Epithelial cell of prostate (primary cell): ENCODE measurements around the gene STAT3.

Source experiments
- DNase-seq: peaks from one replicate; pipeline ENCODE4 v3.0.0-alpha.2; 2011; ENCODE audit warnings: low read depth, low spot score
- H3K27ac ChIP-seq: fragments of 450-650 bp; 2 replicates; pipeline ENCODE4 v1.5.1; 2017; ENCODE audit warnings: mild to moderate bottlenecking

Gene STAT3

DNA sequence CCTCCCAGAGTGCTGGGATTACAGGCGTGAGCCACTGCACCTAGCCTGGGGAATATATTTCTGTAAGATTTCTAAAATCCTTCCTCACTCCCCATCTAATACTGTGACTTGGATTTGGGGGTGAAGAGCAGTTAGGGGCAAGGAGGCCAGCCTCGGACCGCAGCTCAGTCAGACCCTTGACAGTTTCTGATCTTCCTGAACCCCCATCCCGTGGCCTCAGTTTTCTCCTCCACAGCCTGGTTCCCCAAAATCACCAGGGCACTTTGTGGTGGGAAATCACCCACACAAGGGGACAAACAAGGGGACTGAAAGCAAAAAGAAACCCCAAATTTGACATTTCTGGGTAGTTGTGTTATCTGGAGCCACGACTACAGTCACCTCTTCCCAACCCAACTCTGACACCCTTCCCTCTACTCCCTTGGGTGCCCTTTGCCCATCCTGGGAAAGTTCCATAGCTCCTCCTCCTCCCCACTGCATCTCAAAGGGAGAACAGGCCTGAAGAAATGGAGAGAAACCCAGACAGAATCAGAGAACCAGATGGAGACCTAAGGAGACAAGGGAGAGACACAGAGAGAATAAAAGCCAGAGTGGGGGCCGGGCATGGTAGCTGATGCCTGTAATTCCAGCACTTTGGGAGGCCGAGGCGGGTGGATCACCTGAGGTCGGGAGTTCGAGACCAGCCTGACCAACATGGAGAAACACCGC is 102.7 kb downstream of the STAT3 start:
- no peak overlapping the region for H3K27ac ChIP-seq
- DNase-seq, result no peak

DNA sequence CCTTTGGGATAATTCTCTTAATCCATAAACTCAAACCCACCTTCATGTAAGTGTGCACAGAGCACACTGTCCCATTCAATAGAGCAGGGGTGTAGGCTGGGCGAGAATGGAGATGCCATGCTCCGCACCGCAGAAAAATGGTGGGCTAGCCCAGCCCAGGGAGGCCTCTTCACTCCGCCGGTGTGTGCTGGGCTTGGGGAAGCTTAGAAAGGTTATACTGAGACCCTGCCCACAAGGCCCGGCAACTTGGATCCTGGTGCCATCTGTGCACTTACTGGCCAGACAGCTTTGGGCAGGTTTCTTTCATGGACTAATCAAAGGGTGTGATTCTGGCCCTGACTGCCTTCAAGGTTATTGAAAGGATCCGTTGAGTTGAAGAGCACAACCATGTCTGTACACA is 103.7 kb downstream of the STAT3 start:
- H3K27ac ChIP-seq, result no peak overlapping the region
- DNase-seq, result no peak

DNA sequence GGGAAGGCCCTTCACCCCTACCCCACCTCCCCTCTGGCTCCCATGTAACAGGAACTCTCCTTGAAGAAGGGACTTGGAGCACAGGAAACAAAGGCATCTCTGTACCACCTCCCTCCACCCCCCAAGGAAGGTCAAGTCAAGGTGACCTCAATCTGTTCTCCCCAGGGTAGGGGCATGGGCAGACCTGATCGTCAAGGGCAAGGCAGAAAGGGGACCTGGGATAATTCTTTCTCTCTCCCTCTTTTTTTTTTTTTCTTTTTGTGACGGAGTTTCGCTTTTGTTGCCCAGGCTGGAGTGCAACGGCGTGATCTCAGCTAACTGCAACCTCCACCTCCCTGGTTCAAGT is 104.2 kb downstream of the STAT3 start:
- H3K27ac ChIP-seq, result no peak overlapping the region
- DNase-seq, result no peak

DNA sequence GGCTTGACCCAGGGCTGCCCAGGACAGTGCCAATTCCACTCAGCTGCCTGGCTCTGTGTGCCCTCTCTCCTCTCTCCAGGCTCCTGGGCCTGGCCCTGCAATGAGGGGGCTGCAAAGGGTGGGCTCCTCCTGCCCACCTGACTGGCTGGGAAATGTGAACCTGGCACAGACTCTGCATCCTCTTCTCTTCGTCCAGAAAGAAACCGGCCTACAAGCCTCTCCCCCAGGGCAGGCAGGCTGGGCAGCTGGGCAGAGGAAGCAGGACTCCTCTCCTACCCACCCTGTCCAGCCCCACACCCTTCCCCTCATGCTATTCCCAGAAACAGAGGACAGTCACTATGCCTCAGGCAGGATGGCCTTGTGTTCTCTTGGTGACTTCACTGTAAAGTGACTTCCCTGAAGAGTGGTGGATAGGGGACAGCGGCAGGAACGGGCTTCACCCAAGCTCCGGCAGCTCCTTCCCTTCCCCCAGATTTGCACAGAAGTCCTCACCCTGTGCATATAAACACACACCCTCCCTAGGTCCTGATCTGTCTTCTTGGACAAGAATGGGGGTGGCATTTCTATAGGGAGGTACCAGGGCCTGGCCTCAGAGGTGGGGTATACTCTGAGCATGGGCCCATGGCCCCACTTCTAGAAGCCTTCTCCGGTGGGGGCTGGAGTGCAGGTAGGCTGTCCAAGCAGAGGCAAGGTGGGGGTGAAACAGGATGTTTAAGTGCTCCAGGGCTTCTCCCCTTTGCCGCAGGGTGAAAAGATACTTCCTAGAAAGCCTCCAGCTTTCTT is 104.8 kb downstream of the STAT3 start:
- no peak overlapping the region for H3K27ac ChIP-seq
- no peak for DNase-seq

DNA sequence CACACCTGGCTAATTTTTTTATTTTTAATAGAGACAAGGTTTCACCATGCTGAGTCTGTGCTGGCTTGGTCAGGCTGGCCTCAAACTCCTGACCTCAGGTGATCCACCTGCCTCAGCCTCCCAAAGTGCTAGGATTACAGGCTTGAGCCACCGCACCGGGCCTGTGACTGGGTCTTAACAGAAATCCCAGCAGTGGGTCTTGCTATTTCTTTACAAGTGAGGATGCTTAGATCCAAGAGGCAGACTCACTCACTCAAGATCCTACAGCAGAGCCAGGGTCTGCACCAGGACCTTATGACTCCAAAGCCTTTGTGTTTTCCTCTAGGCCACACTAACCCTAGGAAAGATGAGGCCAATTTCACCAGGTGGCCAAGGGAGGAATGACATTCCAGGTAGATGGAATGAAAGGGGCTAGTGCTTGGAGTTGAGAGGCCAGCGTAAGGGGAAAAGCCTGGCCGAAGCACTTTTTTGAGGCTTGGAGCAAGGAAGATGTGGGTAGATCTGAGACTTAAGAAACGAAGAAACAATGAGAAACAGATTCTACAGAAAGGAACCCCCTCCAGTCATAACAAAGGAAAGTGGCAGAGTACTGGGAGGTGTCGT is 105.7 kb downstream of the STAT3 start:
- no peak overlapping the region for H3K27ac ChIP-seq
- DNase-seq, result no peak

DNA sequence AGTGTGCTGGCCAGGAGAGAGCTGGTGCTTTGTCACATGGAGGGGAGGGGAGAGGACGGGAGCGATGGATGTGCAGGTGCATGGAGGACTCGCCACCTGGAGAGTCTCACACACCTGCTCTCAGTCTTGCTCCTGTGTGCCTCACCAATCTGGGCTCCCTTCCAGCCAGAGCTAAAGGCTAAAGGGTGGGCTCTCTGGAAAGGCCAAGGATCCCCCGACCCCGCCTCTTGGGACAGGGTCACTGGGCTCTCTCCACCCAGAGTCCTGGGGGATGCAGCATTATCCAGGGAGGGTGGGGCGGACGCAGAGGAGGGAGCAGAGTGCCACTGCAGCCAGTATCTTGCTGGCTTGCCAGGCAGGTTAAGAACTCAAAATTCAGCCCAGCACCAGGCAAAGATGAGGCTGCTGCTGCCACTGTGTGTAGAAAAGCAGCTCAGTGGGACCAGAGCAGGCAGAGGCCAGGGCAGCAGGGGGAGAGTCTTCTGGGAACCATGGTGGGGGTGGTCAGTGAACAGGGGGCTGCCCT is 106.6 kb downstream of the STAT3 start:
- DNase-seq, result no peak

DNA sequence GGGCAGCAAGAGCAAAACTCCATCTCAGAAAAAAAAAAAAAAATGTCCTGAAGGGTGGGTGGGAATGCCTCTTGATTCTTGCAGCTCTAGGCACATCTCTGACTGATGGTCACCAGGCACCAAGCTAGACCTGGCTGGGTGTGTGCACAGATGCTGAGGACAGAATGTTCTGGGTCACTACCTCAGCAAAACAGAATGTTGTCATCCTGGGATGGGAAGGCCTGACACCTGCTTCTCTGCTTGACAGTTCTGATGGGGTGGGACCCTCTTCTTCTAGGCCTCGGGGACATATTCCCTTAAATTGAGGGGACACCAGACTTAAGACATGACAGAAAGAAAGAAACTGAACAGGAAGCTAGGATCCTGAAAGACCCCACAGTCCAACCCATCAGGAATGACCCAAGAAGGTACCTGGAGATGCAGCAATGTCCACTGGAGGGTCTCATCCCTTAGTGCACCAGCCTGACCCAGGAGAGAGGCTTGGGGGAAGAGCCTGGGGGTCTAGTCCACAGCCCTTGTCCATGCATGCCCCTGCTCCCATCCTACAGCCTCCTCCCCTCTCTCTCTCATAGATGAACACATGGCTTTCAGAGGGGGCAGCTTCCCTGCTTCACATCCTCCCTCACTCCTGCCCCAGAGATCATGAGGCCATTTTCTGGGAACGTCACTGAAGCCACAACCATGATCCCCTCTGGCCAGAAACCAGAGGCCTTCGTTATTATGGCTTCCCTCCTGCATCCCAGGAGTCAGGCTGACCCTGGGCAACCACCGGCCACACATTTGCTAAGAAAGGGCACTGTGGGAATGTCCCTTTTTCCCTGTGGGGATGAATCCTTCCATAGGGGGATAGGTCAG is 108.2 kb downstream of the STAT3 start:
- no peak for DNase-seq

More for the DNA sequence above, 106.6 kb downstream of the STAT3 start:
- no peak overlapping the region for H3K27ac ChIP-seq

DNA sequence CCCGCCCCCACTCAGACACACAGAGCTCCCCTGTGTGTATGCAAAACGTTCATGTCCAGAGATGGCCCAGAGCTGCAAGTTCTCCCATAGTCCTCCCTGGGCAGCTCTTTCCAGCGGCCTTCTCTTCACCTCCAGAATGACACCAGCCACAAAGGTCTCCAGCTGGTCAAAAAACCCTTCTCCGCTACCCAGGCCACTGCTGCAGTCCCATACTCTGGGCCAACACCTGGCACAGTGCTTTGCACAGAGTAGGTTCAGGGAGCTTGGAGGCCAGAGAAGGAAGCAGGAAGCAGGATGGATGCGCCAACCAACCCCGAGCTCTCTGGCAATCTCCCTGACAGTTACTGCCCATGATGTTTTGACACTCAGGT is 110.9 kb downstream of the STAT3 start:
- no peak overlapping the region for H3K27ac ChIP-seq
- DNase-seq, result no peak

More for the DNA sequence above, 108.2 kb downstream of the STAT3 start:
- H3K27ac ChIP-seq, result no peak overlapping the region

DNA sequence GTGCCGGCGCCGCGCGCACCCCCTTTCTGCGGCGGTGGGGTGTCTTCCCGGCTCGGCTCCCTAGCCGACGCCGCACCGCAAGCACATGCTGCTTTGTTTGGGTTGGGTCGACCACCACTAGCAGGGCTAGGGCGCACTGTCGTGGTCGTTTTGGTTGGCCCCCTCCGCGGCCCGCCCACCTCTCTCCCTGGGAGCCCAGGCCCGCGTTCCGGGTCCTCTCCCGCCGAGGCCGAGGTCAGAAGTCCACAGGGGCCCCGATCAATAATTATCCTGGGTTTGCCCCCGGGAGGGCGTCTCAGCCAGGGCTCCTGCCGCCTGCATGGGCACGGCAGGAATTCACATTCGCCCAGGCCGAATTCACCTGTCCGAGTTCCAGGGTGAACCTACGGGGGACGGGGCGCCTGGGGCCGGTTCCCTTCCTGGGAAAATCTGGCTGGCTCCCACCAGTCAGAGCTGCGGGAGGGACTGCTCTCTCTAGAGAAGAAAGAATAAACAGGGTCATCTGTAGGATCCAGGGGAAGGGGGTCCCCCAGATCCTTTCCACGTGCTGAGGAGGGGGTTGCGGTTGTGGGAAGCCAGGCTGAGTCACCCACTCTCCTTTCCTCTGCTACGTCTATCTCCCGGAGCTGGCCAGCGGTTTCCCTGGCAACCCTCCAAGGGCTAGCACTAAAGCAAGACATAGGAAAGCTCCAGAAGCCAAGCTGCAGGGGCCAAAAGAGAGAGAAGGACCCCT is 111.5 kb downstream of the STAT3 start:
- DNase-seq, result no peak
- H3K27ac ChIP-seq, result no peak overlapping the region

DNA sequence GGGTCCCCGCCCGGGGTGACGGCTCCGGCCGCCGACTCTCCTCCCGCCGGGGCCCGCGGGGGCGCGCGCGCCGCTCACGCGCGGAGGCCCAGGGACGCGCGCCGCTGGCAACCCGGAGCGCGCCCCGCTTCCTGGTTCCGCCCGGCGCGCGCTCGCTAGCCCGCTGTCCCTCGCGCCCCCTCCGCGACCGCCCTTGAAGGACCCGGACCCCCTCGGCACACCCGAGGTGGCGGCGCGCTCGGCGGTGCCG is 112.0 kb downstream of the STAT3 start, which contains the start of gene STAT5B:
TSS of gene STAT5B (minus strand) at position 33 of the 250 bp plus-strand sequence. CDS start 44,264 bp downstream, outside the sequence.
- no peak within 1 kb of the TSS for H3K27ac ChIP-seq
- no peak for DNase-seq

DNA sequence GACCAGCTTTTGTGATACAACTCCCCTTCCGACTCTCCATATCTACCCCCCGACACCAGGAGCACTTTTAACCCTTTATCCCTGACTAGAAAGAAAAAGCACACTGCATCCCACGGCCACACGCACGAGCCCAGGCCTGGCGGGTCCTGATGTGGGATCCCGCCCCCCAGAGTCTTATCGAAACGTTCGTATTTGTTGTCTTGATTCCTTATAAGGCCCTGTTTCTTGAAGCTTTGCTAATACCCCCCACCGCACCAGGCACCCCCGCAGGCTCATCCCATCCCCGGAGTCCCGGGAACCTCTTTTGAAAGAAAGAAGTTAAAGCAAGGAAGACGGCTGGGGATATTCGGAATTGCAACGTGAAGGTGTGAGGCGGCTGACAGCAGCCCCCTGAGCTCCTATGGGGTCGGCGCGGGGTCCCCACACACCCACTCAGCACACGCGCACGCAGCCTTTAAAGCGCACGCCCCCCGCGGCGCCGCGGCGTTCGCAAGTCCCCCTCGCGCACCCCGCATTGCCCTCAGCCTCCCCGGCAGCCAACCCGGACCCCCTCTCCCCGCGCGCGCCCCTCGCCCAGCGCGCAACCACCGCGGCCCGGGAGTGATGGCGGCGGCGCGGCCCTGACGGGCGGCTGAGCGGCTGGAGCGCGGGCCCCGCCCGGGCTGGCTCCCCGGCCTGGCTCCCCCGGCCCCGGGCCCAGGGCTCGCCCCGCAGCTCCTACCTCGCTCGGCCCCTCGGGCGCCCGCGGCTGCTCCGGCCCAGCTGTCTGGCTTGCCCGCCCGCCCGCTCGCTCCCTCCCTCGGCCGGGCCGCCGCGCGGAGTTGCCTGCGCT is 112.5 kb downstream of the STAT3 start:
- H3K27ac ChIP-seq, result no peak overlapping the region
- DNase-seq, result no peak

DNA sequence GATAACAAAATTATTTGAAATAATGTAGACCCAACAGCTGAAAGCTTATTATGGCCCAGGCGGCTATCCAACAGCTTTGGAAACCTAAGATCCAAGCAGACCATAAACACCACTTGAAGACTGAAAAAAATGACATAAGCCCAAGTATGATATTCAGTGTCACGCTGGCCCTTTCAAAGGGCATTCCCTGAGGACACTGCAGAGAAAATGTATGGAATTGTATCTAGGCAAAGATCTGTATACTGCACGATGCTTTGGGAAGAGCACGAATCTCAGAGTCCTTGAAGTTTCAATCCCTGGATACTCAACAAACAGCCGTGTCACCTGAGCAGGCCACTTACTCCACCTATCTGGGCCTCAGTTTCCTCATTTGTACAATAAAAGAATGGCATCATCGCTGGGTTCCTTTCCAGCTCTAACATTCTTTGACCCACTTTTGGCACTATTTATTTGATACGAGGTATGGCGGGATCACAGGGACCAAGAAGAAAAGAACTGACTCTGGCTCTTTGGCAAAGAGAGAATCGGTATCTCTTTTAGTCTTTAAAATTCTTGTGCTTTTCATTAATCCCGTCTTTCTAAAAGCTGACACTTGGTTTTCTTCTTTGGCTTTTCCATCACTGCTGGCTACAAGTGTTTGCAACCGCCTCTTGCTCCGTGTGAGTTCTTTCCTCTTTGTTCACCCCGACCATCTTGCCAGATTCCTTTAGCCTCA is 113.3 kb downstream of the STAT3 start:
- H3K27ac ChIP-seq, result no peak overlapping the region
- no peak for DNase-seq

DNA sequence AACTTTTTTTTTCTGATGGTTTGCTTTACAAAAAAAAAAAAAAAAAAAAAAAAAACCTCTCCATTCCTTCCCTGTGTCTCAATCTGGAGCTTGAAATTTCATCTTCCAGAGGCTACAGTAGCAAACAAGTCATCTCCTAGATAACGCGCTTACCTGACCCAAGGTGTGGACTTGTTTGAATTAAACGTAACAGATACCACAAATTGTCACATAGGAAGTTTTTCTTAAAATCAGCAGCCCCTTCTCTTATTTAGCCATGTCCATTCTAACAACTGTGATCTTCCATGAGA is 114.0 kb downstream of the STAT3 start:
- H3K27ac ChIP-seq, result no peak overlapping the region
- DNase-seq, result no peak

DNA sequence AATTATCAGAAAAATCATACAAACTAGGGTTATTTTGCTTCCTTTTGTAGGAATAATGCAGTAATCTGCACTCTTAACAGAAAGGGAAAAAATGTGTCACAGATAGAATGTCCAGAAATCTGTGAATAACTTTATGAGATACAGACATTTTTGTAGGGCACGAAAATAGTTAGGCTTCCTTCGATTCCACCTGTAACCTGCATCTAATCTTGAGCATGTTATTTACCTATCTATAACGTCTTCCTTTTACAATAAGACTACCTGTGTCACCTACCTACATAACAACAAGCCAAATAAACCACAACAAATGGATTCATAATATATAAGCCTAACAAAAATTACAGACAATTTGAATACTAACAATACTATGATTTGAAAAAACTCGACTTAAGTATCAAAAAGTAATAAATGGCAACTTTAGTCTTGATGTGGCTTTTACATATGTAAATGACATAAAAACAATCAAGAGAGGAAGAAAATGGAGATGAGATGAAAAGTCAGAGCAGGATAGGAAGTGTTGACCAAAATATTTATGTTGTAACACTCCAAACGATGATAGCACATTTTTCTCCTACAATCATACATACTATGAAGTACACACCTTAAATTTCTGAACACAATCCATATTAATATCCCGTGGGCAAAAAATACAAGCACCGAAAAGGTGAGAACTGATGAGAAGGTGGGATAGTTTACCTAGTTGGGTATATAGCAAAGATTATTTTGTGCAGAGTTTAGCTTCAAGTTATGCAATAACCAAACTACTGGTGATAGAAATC is 114.6 kb downstream of the STAT3 start:
- no peak overlapping the region for H3K27ac ChIP-seq
- no peak for DNase-seq

DNA sequence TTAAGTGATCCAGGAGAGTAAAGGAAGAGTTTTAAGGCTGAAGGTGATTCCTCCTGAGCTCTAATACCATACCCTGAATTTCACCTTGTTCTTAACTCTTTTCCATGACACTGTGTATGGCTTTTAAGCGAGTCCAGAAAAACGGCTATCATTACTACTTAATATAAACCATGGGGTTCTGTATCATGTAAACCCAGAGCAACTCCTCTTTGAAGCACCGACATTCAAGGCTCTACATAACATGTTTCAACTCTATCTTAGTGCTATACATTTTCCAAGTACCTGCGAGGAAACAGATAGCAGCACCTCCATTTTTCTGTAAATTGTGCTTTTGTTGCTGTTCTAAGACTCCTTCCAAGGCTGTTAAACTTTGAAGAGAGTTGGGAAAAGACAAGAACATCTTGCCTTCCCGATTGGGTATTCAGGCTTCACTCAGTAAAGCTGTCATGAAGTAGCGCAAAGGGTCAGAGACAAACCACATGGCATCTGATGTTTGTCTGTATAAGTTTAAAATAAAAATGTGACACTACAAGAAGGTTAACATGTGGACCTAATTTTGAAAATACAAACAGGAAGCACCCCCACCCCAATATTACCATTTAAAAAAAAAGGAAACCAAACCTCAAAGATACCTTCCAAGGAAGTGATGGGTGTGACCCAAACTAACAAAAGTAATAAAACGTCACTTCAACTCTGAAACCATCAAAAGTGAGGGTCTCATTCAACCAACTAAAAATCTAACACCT is 115.9 kb downstream of the STAT3 start:
- no peak overlapping the region for H3K27ac ChIP-seq

DNA sequence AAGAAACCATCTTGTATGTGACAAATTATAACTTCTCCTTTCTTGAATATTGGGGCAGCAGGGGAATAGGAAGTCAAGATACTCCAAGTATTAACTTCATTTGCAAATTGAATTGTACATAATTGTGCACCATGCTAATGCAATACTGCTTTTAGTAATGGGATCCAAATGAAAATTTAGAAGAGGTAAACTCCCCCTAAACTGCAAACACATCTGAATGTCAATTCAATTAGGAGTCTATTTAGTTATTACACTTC is 116.5 kb downstream of the STAT3 start:
- no peak for DNase-seq
- H3K27ac ChIP-seq, result no peak overlapping the region

More for the DNA sequence above, 115.9 kb downstream of the STAT3 start:
- DNase-seq, result no peak

DNA sequence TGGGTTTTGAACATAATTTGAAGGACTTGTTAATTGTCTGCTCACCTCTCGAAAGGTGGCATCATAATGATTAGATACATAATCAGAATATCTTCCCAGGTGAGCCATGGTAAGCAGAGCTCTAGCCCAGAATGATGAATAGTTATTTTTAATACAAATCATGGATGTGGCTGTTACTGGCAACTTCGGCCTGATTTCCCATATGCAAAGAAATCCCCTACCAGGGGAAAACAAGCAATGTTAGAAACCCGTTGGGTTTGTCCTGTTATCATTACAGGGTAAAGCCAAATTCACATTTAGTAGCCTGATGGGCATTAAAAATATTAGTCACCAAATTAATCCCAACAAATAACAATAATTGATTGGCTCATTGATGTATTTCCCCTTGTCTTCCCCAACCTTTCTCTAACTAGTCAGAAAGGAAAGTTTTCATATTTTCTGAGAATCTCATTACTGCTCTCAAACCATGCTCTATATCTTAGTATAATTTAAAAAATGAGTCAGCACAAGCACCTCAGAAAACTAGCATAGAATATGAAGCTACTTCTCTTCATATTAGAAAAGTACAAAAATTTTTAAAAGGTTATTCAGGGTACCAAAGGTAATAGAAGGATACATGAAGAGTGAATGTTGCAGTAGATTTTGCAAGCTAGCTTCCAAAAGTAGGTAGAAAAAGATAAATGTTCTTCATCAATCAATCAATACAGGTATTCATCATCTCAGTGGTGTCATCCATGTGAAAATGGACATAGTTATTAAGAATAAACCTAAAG is 117.0 kb downstream of the STAT3 start:
- DNase-seq, result no peak
- H3K27ac ChIP-seq, result no peak overlapping the region
